HepG2 (cell line): ENCODE data around the gene TMEM141. TPM values are rescaled to one million over a fixed set of nuclear protein-coding genes. Genes with fewer than 3 reads are reported as not detected.
A peak's percentile ranks its signal among the peaks of the same experiment; 100 is the strongest.

ENCODE experiments used
- ATAC-seq: fragments of 200-7000 bp; cut with Tn5 transposase; 3 replicates; pipeline ENCODE4 v1.9.1; 2020; ENCODE audit warnings: mild to moderate bottlenecking, moderate library complexity
- BruUV-seq: library from RNA; stranded (reverse); fragments of 400-500 nt; replicated peaks from 2 replicates; lab custom pipeline; 2021; lab: Mats Ljungman, UMichigan
- CTCF ChIA-PET: fragments of 300-600 bp; formaldehyde crosslinking; extraction: SDS; loops from one replicate; lab custom pipeline; 2021; ENCODE audit warnings: low total read pairs, inconsistent platforms, low intra/inter-chr PET ratio; lab: Yijun Ruan, JAX
- POLR2A ChIA-PET: fragments of 350-600 bp; sonication (Branson Sonifier 250); formaldehyde crosslinking; loops from one replicate; lab custom pipeline; 2020; ENCODE audit warnings: antibody characterized with exemption, inconsistent platforms; lab: Yijun Ruan, JAX
- DNase-seq: peaks from one replicate; pipeline ENCODE4 v3.0.0-alpha.2; 2015; ENCODE audit warnings: low spot score
- FAIRE-seq: peaks from 3 replicates; lab custom pipeline; 2011; peaks lifted over from hg19 to GRCh38; lab: Jason Lieb, UNC
- H2AFZ ChIP-seq: one replicate; pipeline ENCODE4 v1.6.1; 2011; ENCODE audit warnings: low read length, inconsistent platforms
- H3K27ac ChIP-seq: fragments of 300-600 bp; 3 replicates; pipeline ENCODE4 v1.8.0; 2011; ENCODE audit warnings: mixed run types, mild to moderate bottlenecking, mixed read lengths, low read length, inconsistent platforms; ENCODE audit not compliant: insufficient read depth; ENCODE audit errors: extremely low read length
- H3K27me3 ChIP-seq, 2 experiments: fragments of 200-600 bp in 1 of 2; 2 replicates in 1 of 2; 3 replicates in 1 of 2; pipeline versions ENCODE4 v1.6.0 to v1.8.0; 2011; ENCODE audit warnings: low read length in 2 of 2, mild to moderate bottlenecking in 2 of 2, moderate library complexity in 2 of 2, inconsistent platforms in 1 of 2; ENCODE audit not compliant: insufficient read depth in 2 of 2, control insufficient read depth in 1 of 2
- H3K36me3 ChIP-seq, 2 experiments: fragments of 200-600 bp in 1 of 2; replicated peaks in 1 of 2; 2 replicates in 1 of 2; 3 replicates in 1 of 2; pipeline versions ENCODE4 v1.5.1 to v1.8.0; 2011; ENCODE audit warnings: low read length in 2 of 2, inconsistent platforms in 1 of 2; ENCODE audit not compliant: insufficient read depth in 2 of 2, control insufficient read depth in 1 of 2
- H3K4me1 ChIP-seq: 2 replicates; pipeline ENCODE4 v1.5.1; 2012; ENCODE audit warnings: low read length, inconsistent platforms; ENCODE audit not compliant: insufficient read depth
- H3K4me2 ChIP-seq: 2 replicates; pipeline ENCODE4 v1.6.0; 2011; ENCODE audit warnings: low read depth, low read length, inconsistent platforms
- H3K4me3 ChIP-seq, 3 experiments: fragments of 200-600 bp in 1 of 3; sonication (generic), shearing (Covaris generic) in 1 of 3; replicated peaks in 1 of 3; 2 replicates each; pipeline ENCODE4 v1.5.1; 2011 to 2016; ENCODE audit warnings: low read length in 3 of 3, inconsistent platforms in 2 of 3, low read depth in 2 of 3, mild to moderate bottlenecking in 2 of 3, control low read depth in 1 of 3, mixed read lengths in 1 of 3; ENCODE audit not compliant: insufficient read depth in 1 of 3
- H3K79me2 ChIP-seq: one replicate; pipeline ENCODE4 v1.6.1; 2011; ENCODE audit warnings: low read length, inconsistent platforms; ENCODE audit not compliant: insufficient read depth
- H3K9ac ChIP-seq: 2 replicates; pipeline ENCODE4 v1.6.0; 2011; ENCODE audit warnings: mild to moderate bottlenecking, low read depth, low read length, inconsistent platforms; ENCODE audit not compliant: insufficient read depth
- H3K9me3 ChIP-seq: 2 replicates; pipeline ENCODE4 v1.5.1; 2012; ENCODE audit warnings: mild to moderate bottlenecking, low read length
- H4K20me1 ChIP-seq: 2 replicates; pipeline ENCODE4 v1.6.0; 2011; ENCODE audit warnings: inconsistent platforms, mild to moderate bottlenecking, low read length, moderate library complexity; ENCODE audit not compliant: insufficient read depth
- ADNP ChIP-seq: sonication (generic); formaldehyde crosslinking; IDR thresholded peaks from 2 replicates; pipeline ENCODE4 v1.4.0; 2020; ENCODE audit warnings: missing genetic modification reagents
- ATF1 ChIP-seq: IDR thresholded peaks from 2 replicates; pipeline ENCODE4 v1.6.1; 2016; ENCODE audit warnings: mild to moderate bottlenecking, control low read depth
- GMEB2 ChIP-seq: IDR thresholded peaks from 2 replicates; pipeline ENCODE4 v1.6.1; 2016; ENCODE audit warnings: missing biosample characterization, missing genetic modification reagents, low read depth
- GPN1 ChIP-seq: sonication (generic); formaldehyde crosslinking; IDR thresholded peaks from 2 replicates; pipeline ENCODE4 v1.5.1; 2020; ENCODE audit warnings: missing genetic modification reagents, borderline replicate concordance
- IKZF1 ChIP-seq: fragments of 450-650 bp; IDR thresholded peaks from 2 replicates; pipeline ENCODE4 v1.7.1; 2016
- POLR2A ChIP-seq, 2 experiments: IDR thresholded peaks; 2 replicates each; pipeline ENCODE4 v1.6.1; 2011; ENCODE audit warnings: low read depth in 2 of 2, low read length in 2 of 2, mild to moderate bottlenecking in 1 of 2, moderate library complexity in 1 of 2; ENCODE audit not compliant: insufficient read depth in 1 of 2
- RAD21 ChIP-seq: fragments of 450-650 bp; formaldehyde crosslinking; IDR thresholded peaks from 2 replicates; pipeline ENCODE4 v1.5.0; 2020; ENCODE audit warnings: mild to moderate bottlenecking
- RCOR2 ChIP-seq: IDR thresholded peaks from 2 replicates; pipeline ENCODE4 v1.6.1; 2016; ENCODE audit warnings: missing biosample characterization, missing genetic modification reagents
- RFX1 ChIP-seq: fragments of 450-650 bp; IDR thresholded peaks from 2 replicates; pipeline ENCODE4 v1.6.1; 2017
- SP140L ChIP-seq: sonication (generic); formaldehyde crosslinking; IDR thresholded peaks from 2 replicates; pipeline ENCODE4 v1.4.0; 2020; ENCODE audit warnings: missing genetic modification reagents, borderline replicate concordance
- ZNF12 ChIP-seq: sonication (generic); formaldehyde crosslinking; IDR thresholded peaks from 2 replicates; pipeline ENCODE4 v1.5.0; 2020; ENCODE audit warnings: missing genetic modification reagents
- ZNF382 ChIP-seq: sonication (generic); formaldehyde crosslinking; IDR thresholded peaks from 2 replicates; pipeline ENCODE4 v1.5.0; 2020; ENCODE audit warnings: missing genetic modification reagents, mild to moderate bottlenecking, borderline replicate concordance
- ZNF644 ChIP-seq: IDR thresholded peaks from 2 replicates; pipeline ENCODE4 v1.6.1; 2016; ENCODE audit warnings: low read depth
- ZNF704 ChIP-seq: sonication (generic); formaldehyde crosslinking; IDR thresholded peaks from 2 replicates; pipeline ENCODE4 v1.8.1; 2023; ENCODE audit warnings: mild to moderate bottlenecking, inconsistent platforms, moderate library complexity, missing genetic modification reagents, borderline replicate concordance
- whole genome bisulfite sequencing: methylation state at CpG from one replicate; pipeline ENCODE4 v1.1.6; 2017; ENCODE audit warnings: low lambda C conversion rate; 5-methylcytosine and 5-hydroxymethylcytosine counted together
- in situ Hi-C: cut with HindIII; loops from 2 replicates; pipeline ENCODE4 v1.10.0; 2017; ENCODE audit warnings: low pct_unique_long_range_greater_than_20kb; ENCODE audit not compliant: extremely low pct_ligation_motif_present
- intact Hi-C: fragments of 100-400 bp; cut with micrococcal nuclease; formaldehyde crosslinking; loops from one replicate; pipeline ENCODE4 v1.10.0; 2022; ENCODE audit not compliant: unreplicated experiment
- polyA plus RNA-seq, 8 experiments: library from polyadenylated mRNA; depleted of rRNA in 3 of 8; stranded (reverse) in 7 of 8; unstranded in 1 of 8; fragments of >200 nt; fragmentation: Illumina TruSeq in 4 of 8; extraction: Trizol in 4 of 8; gene quantifications; 2 replicates each; pipeline versions ENCODE4 v1.2.1 to v1.2.3, GENCODE V29; 2011 to 2016; ENCODE audit warnings: low read depth in 4 of 8, missing spikeins in 1 of 8, mixed read lengths in 1 of 8; ENCODE audit not compliant: insufficient read depth in 1 of 8
- total RNA-seq, 5 experiments: library from RNA; depleted of rRNA; stranded (reverse); fragments of >200 nt; fragmentation: Illumina TruSeq; extraction: Trizol; gene quantifications; 2 replicates each; pipeline ENCODE4 v1.2.3, GENCODE V29; 2016; ENCODE audit warnings: low read depth in 1 of 5
- TF ChIP-seq, protein P1 (sequence below): sonication (generic); formaldehyde crosslinking; IDR thresholded peaks from 2 replicates; pipeline ENCODE4 v1.4.0; 2020; ENCODE audit warnings: missing genetic modification reagents

The TMEM141 gene
- total and polyA plus RNA-seq, 2 of the 13 experiments (the other 11 are each of a cell fraction or from before 2014, with no cell fraction given): 81.0 to 202 TPM

DNA sequence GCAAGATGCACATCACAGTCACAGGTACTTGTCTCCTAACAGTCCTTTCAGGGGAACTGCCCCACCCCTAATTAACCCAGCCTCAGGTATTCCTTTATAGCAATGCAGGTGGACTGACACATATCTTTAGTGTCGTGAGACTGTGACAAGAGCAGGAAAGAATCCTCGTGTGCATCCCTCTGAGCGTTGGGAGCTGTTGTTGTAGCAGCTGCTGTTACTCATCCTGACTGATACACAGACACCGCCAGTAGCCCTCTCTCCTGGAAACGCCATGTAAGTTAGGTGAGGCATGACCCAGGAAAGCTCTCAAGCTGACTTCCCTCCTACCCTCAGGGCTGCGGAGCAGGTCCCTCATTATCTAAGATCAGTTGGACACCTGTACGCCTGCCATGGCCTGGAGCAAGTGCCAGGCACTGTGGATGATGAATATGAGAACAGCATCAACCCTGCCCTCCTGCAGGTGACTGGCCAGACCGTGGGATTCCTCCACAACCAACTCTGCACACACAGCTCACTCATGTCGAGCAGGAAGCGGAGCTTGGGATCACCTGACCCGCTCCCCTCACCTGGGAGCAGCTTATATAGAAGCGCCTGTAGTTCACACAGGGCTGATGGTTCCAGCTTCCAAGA, 16.6 kb upstream of the TMEM141 start:
- no peaks in the 10 kb centered on the region for H3K36me3 ChIP-seq
- FAIRE-seq: no peak
- no peak for TF ChIP-seq GPN1 (CRISPR knock-in tag)
- TF ChIP-seq RAD21 (CRISPR knock-in tag): no peak
- TF ChIP-seq ZNF12 (CRISPR knock-in tag): peak; percentile 99
- no peak for TF ChIP-seq RFX1
- TF ChIP-seq POLR2A (IDR thresholded peaks at IDR 0.05; ENCODE audit: insufficient read depth in 1 of 2, low read depth in 2 of 2, low read length in 2 of 2): no peak
- TF ChIP-seq GMEB2 (CRISPR knock-in tag): no peak
- no peak for TF ChIP-seq ATF1 (CRISPR knock-in tag)
- TF ChIP-seq, all 625 proteins: peak for 1
- peaks cover 6% of the 10 kb centered on the region; the same call in 1 of the 2 replicates for H3K9me3 ChIP-seq
- no peak overlapping the region for H3K27ac ChIP-seq
- no peaks in the 10 kb centered on the region for H4K20me1 ChIP-seq
- no peak for ATAC-seq
- H3K4me2 ChIP-seq: no peak overlapping the region
- 77% methylated on average over 12 of the region's 12 CpGs for WGBS
- intact Hi-C loops (no loop called here), in situ Hi-C loops (loop anchor here (10.0 kb wide), 1 partner anchor 270 kb away; the partner anchor contains the start of gene NPDC1)
- no peaks in the 10 kb centered on the region for H3K27me3 ChIP-seq
- ChIA-PET POLR2A (no interaction called here), CTCF (no interaction called here)
- peaks cover 32% of the 10 kb centered on the region for H3K4me1 ChIP-seq
- BruUV-seq: no TSS peak
- H2AFZ ChIP-seq: no peak overlapping the region
- DNase-seq: no peak
- H3K9ac ChIP-seq: no peak overlapping the region
- H3K79me2 ChIP-seq: no peaks in the 10 kb centered on the region
- H3K4me3 ChIP-seq: no peak overlapping the region

- Histone ChIP-seq H3K4me2 (no peak overlapping the region), H3K9me3 (peaks cover 6% of the 10 kb centered on the region; the same call in 1 of the 2 replicates), H3K79me2 (no peaks in the 10 kb centered on the region), H3K27me3 (no peaks in the 10 kb centered on the region), H3K36me3 (no peaks in the 10 kb centered on the region), H4K20me1 (no peaks in the 10 kb centered on the region), H3K9ac (no peak overlapping the region), H3K27ac (no peak overlapping the region), H3K4me1 (peaks cover 38% of the 10 kb centered on the region), H2AFZ (no peak overlapping the region), H3K4me3 (no peak overlapping the region)
- intact Hi-C loops (no loop called here), in situ Hi-C loops (loop anchor here (10.0 kb wide), 1 partner anchor 270 kb away; the partner anchor contains the start of gene NPDC1)
- no peak for TF ChIP-seq ZNF704 (CRISPR knock-in tag)
- no peak for TF ChIP-seq SP140L (CRISPR knock-in tag)
- TF ChIP-seq IKZF1: no peak
- TF ChIP-seq ZNF644 (CRISPR knock-in tag): no peak
- no peak for TF ChIP-seq ZNF382 (CRISPR knock-in tag)
- TF ChIP-seq RCOR2 (CRISPR knock-in tag): no peak
- TF ChIP-seq ADNP (CRISPR knock-in tag): no peak
- TF ChIP-seq, protein P1, sequence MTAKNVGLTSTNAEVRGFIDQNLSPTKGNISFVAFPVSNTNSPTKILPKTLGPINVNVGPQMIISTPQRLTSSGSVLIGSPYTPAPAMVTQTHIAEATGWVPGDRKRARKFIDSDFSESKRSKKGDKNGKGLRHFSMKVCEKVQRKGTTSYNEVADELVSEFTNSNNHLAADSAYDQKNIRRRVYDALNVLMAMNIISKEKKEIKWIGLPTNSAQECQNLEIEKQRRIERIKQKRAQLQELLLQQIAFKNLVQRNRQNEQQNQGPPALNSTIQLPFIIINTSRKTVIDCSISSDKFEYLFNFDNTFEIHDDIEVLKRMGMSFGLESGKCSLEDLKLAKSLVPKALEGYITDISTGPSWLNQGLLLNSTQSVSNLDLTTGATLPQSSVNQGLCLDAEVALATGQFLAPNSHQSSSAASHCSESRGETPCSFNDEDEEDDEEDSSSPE (CRISPR knock-in tag): no peak
- ATAC-seq: no peak
- no peak for DNase-seq
- 96% methylated on average over 3 of the region's 6 CpGs for WGBS
- BruUV-seq: no TSS peak
- POLR2A ChIA-PET: no interaction called here
- CTCF ChIA-PET: no interaction called here
- FAIRE-seq: no peak
These were observed 16.0 kb upstream of the TMEM141 start for GRCh38 chr9:136775191-136775590.
